Neural progenitor cell (in vitro differentiated cells): ENCODE data around the gene ETV6.

ENCODE experiments used
- EZH2 ChIP-seq: fragments of 200-600 bp; sonication (generic); IDR thresholded peaks from 2 replicates; pipeline ENCODE4 v1.6.1; 2017; ENCODE audit warnings: antibody characterized with exemption, mild to moderate bottlenecking, moderate library complexity
- EZH2phosphoT487 ChIP-seq: fragments of 200-600 bp; sonication (generic); IDR thresholded peaks from 2 replicates; pipeline ENCODE4 v1.6.1; 2017; ENCODE audit warnings: antibody characterized with exemption
- TF ChIP-seq, protein P1 (sequence below): fragments of 200-600 bp; sonication (generic); IDR thresholded peaks from 2 replicates; pipeline ENCODE4 v1.5.1; 2017; ENCODE audit warnings: antibody characterized with exemption, mild to moderate bottlenecking

DNA sequence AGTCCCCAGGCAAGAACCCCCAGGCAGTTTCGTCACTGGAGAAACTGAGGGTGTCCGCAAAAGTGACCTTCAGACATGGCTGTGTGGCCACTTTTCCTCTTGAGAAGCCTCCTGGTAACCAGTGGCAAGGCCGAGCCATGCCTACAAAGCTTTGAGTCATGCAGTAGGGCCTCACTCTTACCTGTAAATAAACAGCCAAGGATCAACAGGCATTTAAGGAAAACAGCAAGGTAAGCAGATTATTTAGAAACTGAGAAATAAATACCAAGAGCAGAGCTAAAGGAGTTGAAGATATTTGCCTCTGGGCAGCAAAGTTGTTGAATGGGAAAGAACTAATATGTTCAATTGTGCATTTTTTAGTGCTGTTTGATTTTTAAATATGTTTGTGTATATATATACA lies 280.2 kb downstream of the ETV6 start:
- TF ChIP-seq, protein P1, sequence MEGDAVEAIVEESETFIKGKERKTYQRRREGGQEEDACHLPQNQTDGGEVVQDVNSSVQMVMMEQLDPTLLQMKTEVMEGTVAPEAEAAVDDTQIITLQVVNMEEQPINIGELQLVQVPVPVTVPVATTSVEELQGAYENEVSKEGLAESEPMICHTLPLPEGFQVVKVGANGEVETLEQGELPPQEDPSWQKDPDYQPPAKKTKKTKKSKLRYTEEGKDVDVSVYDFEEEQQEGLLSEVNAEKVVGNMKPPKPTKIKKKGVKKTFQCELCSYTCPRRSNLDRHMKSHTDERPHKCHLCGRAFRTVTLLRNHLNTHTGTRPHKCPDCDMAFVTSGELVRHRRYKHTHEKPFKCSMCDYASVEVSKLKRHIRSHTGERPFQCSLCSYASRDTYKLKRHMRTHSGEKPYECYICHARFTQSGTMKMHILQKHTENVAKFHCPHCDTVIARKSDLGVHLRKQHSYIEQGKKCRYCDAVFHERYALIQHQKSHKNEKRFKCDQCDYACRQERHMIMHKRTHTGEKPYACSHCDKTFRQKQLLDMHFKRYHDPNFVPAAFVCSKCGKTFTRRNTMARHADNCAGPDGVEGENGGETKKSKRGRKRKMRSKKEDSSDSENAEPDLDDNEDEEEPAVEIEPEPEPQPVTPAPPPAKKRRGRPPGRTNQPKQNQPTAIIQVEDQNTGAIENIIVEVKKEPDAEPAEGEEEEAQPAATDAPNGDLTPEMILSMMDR, result no peak
- TF ChIP-seq EZH2phosphoT487 (no peak), EZH2 (no peak)
